GM12873 (cell line): ENCODE data around the gene ATG7.

Experiments used
- CTCF ChIP-seq: IDR thresholded peaks from 2 replicates; pipeline ENCODE4 v1.5.1; 2012; ENCODE audit warnings: low read depth, mild to moderate bottlenecking, moderate library complexity, low read length, control low read depth; ENCODE audit not compliant: insufficient read depth; ENCODE audit errors: missing control alignments

Gene ATG7

GRCh38 chr3:11600501-11601282 is 328.5 kb downstream of the ATG7 start:
- no peak for TF ChIP-seq CTCF

- no peak for TF ChIP-seq CTCF
Observed at GRCh38 chr3:11601446-11602238, 329.4 kb downstream of the ATG7 start.

GRCh38 chr3:11602239-11602840 is 330.1 kb downstream of the ATG7 start:
- TF ChIP-seq CTCF = no peak

- no peak for TF ChIP-seq CTCF
Observed at GRCh38 chr3:11602886-11603527, 330.8 kb downstream of the ATG7 start.

- no peak for TF ChIP-seq CTCF
Observed at GRCh38 chr3:11603628-11604027, 331.4 kb downstream of the ATG7 start.

GRCh38 chr3:11604139-11604892 is 332.1 kb downstream of the ATG7 start:
- no peak for TF ChIP-seq CTCF
